Uterus (tissue), 4 donors: ENCODE measurements around the gene ZNF750. TPM values are rescaled to one million over a fixed set of nuclear protein-coding genes. Genes with fewer than 3 reads are reported as not detected.

Experiments
- DNase-seq, 2 donors: peaks; one replicate each; pipeline ENCODE4 v3.0.0-alpha.2; 2019 to 2020
- H3K27ac ChIP-seq, 2 donors: fragments of 200-600 bp; sonication (generic); 1 replicate in 1 of 2; 2 replicates in 1 of 2; pipeline ENCODE4 v1.5.1; 2016 to 2018
- H3K27me3 ChIP-seq, 2 donors: fragments of 200-600 bp; sonication (generic); one replicate each; pipeline ENCODE4 v1.5.1; 2018 to 2019; ENCODE audit warnings: control low read depth in 1 of 2
- H3K36me3 ChIP-seq, 2 donors: fragments of 200-600 bp; sonication (generic); one replicate each; pipeline ENCODE4 v1.5.1; 2019; ENCODE audit warnings: control low read depth in 1 of 2
- H3K4me1 ChIP-seq, 2 donors: fragments of 200-600 bp; sonication (generic); one replicate each; pipeline ENCODE4 v1.5.1; 2018 to 2019; ENCODE audit warnings: control low read depth in 1 of 2
- H3K4me3 ChIP-seq, 2 donors: fragments of 200-600 bp; sonication (generic); 1 replicate in 1 of 2; 2 replicates in 1 of 2; pipeline ENCODE4 v1.5.1; 2018 to 2019; ENCODE audit warnings: mild to moderate bottlenecking in 1 of 2
- H3K9me3 ChIP-seq, 2 donors: fragments of 200-600 bp; sonication (generic); one replicate each; pipeline ENCODE4 v1.5.1; 2019; ENCODE audit warnings: control low read depth in 1 of 2
- POLR2A ChIP-seq, 2 donors: fragments of 450-650 bp; IDR thresholded peaks; one replicate each; pipeline ENCODE4 v1.6.1; 2016; ENCODE audit warnings: antibody characterized with exemption in 2 of 2, mild to moderate bottlenecking in 1 of 2, moderate library complexity in 1 of 2
- intact Hi-C: fragments of 100-400 bp; cut with DNase I; formaldehyde crosslinking; loops from one replicate; pipeline ENCODE4 v1.15.1; 2023; ENCODE audit warnings: low total_unique reads
- total RNA-seq, 4 donors: library from RNA; depleted of rRNA in 3 of 4; stranded (reverse); fragments of >200 nt in 3 of 4; gene quantifications; one replicate each; pipeline versions ENCODE4 v1.1.0 to v1.2.4, GENCODE V29; 2014 to 2023
- TF ChIP-seq, protein P1 (sequence below), 4 experiments: fragments of 200-600 bp in 2 of 4; fragments of 450-650 bp in 2 of 4; sonication (generic) in 2 of 4; IDR thresholded peaks; one replicate each; pipeline ENCODE4 v1.5.1; 2016 to 2019; ENCODE audit warnings: antibody characterized with exemption in 4 of 4, mild to moderate bottlenecking in 2 of 4, moderate library complexity in 1 of 4
- donor health status: DM: yes; HTN: yes; CAD: no.

The ZNF750 gene
- total RNA-seq, 4 donors from 2014 or later: under 0.01 to 0.07 TPM; not detected in 2

DNA sequence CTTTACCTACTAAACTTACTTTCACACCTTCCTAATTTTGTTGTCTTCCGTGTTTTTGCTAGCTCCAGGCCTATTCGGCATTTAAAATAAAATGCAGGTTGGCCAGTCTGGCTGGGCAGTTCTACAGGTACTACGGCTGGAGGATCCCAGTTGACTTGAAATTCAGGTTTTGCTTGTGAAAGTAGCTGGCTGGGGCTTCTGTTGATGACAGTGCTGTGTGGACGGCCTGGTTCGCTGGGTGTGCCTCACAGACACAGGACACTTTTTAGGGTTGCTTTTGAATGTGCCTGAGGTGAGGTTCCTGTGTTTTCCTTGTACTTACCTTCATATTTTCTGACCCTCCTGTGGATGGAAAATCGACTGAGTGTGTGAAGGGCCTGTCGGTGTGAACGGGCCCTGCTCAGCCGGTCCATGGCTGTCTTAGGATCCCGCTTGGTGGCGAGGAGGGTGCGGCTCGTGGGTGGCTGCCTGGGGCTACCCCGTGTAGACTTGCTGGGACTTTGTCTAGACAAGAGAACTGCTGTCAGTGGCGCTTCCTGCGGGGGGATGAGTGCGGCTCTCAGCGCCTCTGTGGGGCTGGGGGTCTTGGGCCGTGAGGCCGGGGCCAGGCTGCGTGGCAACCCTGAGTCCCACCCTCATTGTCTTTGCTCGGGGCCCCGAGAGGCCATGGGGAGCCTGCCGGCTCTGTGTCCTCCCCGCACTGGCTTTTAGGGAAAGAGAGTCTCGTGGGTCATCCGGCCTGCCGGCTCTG, 18.7 kb upstream of the ZNF750 start:
- intact Hi-C loops: no loop called here
- TF ChIP-seq, protein P1, sequence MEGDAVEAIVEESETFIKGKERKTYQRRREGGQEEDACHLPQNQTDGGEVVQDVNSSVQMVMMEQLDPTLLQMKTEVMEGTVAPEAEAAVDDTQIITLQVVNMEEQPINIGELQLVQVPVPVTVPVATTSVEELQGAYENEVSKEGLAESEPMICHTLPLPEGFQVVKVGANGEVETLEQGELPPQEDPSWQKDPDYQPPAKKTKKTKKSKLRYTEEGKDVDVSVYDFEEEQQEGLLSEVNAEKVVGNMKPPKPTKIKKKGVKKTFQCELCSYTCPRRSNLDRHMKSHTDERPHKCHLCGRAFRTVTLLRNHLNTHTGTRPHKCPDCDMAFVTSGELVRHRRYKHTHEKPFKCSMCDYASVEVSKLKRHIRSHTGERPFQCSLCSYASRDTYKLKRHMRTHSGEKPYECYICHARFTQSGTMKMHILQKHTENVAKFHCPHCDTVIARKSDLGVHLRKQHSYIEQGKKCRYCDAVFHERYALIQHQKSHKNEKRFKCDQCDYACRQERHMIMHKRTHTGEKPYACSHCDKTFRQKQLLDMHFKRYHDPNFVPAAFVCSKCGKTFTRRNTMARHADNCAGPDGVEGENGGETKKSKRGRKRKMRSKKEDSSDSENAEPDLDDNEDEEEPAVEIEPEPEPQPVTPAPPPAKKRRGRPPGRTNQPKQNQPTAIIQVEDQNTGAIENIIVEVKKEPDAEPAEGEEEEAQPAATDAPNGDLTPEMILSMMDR (IDR thresholded peaks at IDR 0.05): no peak
- no peak for TF ChIP-seq POLR2A (IDR thresholded peaks at IDR 0.05)
- no peaks in the 10 kb centered on the region for H3K4me1 ChIP-seq
- no peak overlapping the region for H3K27ac ChIP-seq
- no peaks in the 10 kb centered on the region for H3K9me3 ChIP-seq
- H3K4me3 ChIP-seq: no peak overlapping the region
- DNase-seq: no peak
- no peaks in the 10 kb centered on the region for H3K36me3 ChIP-seq
- H3K27me3 ChIP-seq: no peaks in the 10 kb centered on the region

DNA sequence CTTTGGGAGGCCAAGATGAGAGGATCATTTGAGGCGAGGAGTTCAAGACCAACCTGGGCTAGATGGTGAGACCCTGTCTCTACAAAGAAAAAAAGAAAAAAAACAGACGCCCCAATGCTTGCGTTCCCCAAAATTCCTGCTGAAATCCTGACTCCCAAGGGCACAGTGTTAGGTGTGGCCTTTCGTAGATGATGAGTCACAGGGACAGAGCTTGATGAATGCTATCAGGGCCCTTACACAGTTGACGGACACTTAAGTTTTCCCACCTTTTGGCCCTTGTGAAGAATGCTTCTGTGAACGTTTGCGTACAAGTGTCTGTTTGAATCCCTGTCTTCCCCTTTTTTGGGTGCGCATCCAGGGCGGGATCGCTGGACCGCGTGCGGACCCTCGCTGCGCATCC, 16.5 kb upstream of the ZNF750 start:
- no peaks in the 10 kb centered on the region for H3K9me3 ChIP-seq
- H3K27ac ChIP-seq: no peak overlapping the region
- intact Hi-C loops: no loop called here
- H3K27me3 ChIP-seq: no peaks in the 10 kb centered on the region
- H3K4me3 ChIP-seq: no peak overlapping the region
- TF ChIP-seq POLR2A (IDR thresholded peaks at IDR 0.05): no peak
- TF ChIP-seq, protein P1 (IDR thresholded peaks at IDR 0.05): no peak
- no peak for DNase-seq
- no peaks in the 10 kb centered on the region for H3K36me3 ChIP-seq
- no peaks in the 10 kb centered on the region for H3K4me1 ChIP-seq

DNA sequence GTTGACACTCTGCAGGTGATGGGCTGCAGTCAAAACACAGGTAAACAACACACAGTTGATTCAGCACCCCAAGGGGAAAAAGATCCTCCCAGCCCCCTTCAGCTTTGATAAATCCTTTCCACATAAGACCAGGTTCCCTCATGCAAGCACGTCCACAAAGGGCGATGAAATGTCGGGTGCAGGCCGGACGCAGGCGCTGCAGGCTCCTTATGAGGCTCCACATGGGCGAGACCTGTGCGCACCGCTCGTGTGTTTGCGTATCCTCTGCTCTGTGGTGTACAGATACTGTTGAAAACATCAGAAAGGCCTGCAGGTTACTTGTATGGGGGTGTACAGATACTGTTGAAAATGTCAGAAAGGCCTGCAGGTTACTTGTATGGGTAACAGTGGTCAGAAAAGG, 14.4 kb upstream of the ZNF750 start:
- intact Hi-C loops: no loop called here
- TF ChIP-seq, protein P1 (IDR thresholded peaks at IDR 0.05): no peak
- no peak for TF ChIP-seq POLR2A (IDR thresholded peaks at IDR 0.05)
- H3K9me3 ChIP-seq: no peaks in the 10 kb centered on the region
- DNase-seq: no peak
- no peaks in the 10 kb centered on the region for H3K27me3 ChIP-seq
- no peaks in the 10 kb centered on the region for H3K36me3 ChIP-seq
- no peak overlapping the region for H3K27ac ChIP-seq
- H3K4me3 ChIP-seq: no peak overlapping the region
- H3K4me1 ChIP-seq: no peaks in the 10 kb centered on the region

DNA sequence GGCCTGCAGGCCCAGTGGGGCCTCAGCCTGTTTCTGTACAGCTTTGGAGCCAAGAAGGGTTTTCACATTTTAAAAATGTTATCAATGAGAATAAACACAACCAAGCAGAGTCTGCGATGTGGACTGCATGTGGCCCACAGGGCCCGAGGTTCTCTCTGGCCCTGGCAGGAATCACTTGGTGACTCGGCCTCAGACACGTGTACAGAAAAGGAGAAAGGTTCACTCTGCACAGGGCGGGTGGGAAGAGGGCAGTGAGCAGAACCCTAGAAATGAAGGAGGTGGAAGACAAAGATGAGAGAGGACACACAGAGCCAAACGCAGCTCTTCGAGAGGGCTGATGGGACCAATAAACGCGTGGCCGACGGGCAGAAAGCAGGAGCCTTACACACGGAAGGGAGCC, 11.6 kb upstream of the ZNF750 start:
- no peak for DNase-seq
- H3K27me3 ChIP-seq: no peaks in the 10 kb centered on the region
- intact Hi-C loops: no loop called here
- no peaks in the 10 kb centered on the region for H3K9me3 ChIP-seq
- no peaks in the 10 kb centered on the region for H3K36me3 ChIP-seq
- H3K27ac ChIP-seq: no peak overlapping the region
- H3K4me3 ChIP-seq: no peak overlapping the region
- no peak for TF ChIP-seq POLR2A (IDR thresholded peaks at IDR 0.05)
- TF ChIP-seq, protein P1 (IDR thresholded peaks at IDR 0.05): no peak
- H3K4me1 ChIP-seq: no peaks in the 10 kb centered on the region

DNA sequence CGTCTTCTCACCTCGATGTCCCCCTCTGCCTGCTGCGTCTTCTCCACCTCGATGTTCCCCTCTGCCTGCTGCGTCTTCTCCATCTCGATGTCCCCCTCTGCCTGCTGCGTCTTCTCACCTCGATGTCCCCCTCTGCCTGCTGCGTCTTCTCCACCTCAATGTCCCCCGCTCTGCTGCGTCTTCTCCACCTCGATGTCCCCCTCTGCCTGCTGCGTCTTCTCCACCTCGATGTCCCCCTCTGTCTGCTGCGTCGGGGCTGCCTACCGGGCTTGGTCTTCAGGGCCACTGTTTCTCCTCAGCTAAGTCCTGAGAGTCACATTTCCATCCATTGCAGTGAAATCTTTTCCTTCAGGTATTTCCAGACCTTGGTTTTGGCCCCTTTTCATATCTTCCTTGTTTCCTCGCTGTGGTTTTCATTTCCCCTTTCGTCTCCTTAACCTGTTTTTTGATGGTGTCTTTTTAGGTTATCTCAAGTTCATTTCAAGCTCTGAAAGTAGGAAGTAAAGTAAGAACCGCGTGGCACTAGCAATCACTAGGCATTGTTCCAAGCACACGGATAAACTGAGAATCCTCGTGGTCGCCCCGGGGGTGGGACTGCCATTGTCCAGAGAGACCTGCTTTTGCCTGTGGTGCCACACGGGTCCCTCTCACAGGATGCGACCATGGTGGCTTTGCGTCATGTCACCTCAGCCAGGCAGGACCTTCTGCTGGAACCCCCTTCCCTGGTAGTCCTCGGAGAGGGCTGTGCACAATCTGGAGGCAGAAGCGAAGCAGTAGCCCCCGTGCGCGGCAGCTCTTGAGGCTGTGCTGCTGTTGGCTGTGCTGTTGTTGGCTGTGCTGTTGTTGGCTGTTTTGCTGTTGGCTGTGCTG, 9.5 kb upstream of the ZNF750 start:
- DNase-seq: no peak
- H3K27me3 ChIP-seq: no peaks in the 10 kb centered on the region
- no peak overlapping the region for H3K27ac ChIP-seq
- TF ChIP-seq, protein P1 (IDR thresholded peaks at IDR 0.05): no peak
- TF ChIP-seq POLR2A (IDR thresholded peaks at IDR 0.05): no peak
- H3K4me1 ChIP-seq: no peaks in the 10 kb centered on the region
- no peaks in the 10 kb centered on the region for H3K36me3 ChIP-seq
- intact Hi-C loops: no loop called here
- no peak overlapping the region for H3K4me3 ChIP-seq
- no peaks in the 10 kb centered on the region for H3K9me3 ChIP-seq
